BJ (cell line): ENCODE measurements around the gene GNG4. TPM values are rescaled to one million over a fixed set of nuclear protein-coding genes. Genes with fewer than 3 reads are reported as not detected.

Source experiments
- CTCF ChIA-PET: fragments of 350-600 bp; formaldehyde crosslinking; extraction: SDS; loops from one replicate; lab custom pipeline; 2021; ENCODE audit warnings: antibody characterized with exemption, inconsistent platforms; lab: Yijun Ruan, JAX
- POLR2A ChIA-PET: fragments of 300-600 bp; sonication (Branson Sonifier 250); formaldehyde crosslinking; extraction: SDS; loops from one replicate; lab custom pipeline; 2021; ENCODE audit warnings: antibody characterized with exemption; lab: Charles Lee
- DNase-seq: peaks from one replicate; pipeline ENCODE4 v3.0.0-alpha.2; 2011; ENCODE audit warnings: low read depth
- H3K27me3 ChIP-seq: 2 replicates; pipeline ENCODE4 v1.6.0; 2011; ENCODE audit warnings: low read length; ENCODE audit not compliant: control insufficient read depth, insufficient read depth
- H3K36me3 ChIP-seq: 2 replicates; pipeline ENCODE4 v1.5.1; 2011; ENCODE audit warnings: low read length; ENCODE audit not compliant: control insufficient read depth, insufficient read depth
- H3K4me3 ChIP-seq: 2 replicates; pipeline ENCODE4 v1.5.1; 2011; ENCODE audit warnings: low read depth, mild to moderate bottlenecking, control low read depth, low read length
- polyA plus RNA-seq: library from polyadenylated mRNA; depleted of rRNA; stranded (reverse); fragments of >200 nt; gene quantifications from 2 replicates; pipeline ENCODE4 v1.2.3, GENCODE V29; 2011
- TF ChIP-seq, protein P1 (sequence below): IDR thresholded peaks from 2 replicates; pipeline ENCODE4 v1.5.1; 2011; ENCODE audit warnings: low read depth, mild to moderate bottlenecking, control low read depth, inconsistent platforms, low read length, moderate library complexity; ENCODE audit not compliant: insufficient read depth

The GNG4 gene
- polyA plus RNA-seq, 1 experiment, result 0.09 TPM

DNA sequence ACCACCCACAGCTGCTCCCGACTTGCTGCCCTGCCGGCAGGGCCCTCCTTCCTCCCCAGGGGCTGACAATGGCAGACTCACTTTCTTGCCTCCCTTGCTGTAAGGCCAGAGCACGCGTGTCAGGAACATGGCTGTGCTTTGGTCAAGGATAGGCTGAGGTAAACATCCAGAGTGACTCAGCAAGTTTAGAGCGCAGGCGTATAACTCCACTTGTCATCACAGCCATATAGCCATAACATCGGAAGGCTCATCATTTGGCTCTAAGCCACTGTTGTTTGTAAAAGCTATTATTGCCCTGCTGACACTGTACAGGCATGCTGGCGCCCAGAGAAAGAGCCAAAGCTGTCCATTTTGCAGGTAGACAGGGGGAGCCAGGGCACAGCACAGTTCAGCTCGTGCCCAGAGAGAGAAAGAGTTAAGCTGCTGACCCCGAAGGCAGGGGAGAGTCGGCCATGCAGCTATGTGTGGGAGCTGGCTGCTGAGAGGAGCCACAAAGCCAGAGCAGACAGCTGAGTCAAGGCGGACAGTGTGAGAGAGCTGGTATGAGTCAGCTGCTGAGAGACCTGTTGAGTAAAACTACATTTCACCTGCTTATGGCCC lies 60.6 kb downstream of the GNG4 start:
- Histone ChIP-seq H3K4me3 (no peak overlapping the region), H3K27me3 (peaks cover 8% of the 10 kb centered on the region), H3K36me3 (no peaks in the 10 kb centered on the region)
- ChIA-PET CTCF (interaction anchor here (1.6 to 1.9 kb wide), 2 partner anchors 9 to 11 kb away, joined by 4 to 7 read pairs; no protein-coding TSS in a partner anchor), POLR2A (no interaction called here)
- TF ChIP-seq, protein P1, sequence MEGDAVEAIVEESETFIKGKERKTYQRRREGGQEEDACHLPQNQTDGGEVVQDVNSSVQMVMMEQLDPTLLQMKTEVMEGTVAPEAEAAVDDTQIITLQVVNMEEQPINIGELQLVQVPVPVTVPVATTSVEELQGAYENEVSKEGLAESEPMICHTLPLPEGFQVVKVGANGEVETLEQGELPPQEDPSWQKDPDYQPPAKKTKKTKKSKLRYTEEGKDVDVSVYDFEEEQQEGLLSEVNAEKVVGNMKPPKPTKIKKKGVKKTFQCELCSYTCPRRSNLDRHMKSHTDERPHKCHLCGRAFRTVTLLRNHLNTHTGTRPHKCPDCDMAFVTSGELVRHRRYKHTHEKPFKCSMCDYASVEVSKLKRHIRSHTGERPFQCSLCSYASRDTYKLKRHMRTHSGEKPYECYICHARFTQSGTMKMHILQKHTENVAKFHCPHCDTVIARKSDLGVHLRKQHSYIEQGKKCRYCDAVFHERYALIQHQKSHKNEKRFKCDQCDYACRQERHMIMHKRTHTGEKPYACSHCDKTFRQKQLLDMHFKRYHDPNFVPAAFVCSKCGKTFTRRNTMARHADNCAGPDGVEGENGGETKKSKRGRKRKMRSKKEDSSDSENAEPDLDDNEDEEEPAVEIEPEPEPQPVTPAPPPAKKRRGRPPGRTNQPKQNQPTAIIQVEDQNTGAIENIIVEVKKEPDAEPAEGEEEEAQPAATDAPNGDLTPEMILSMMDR, result no peak
- no peak for DNase-seq

DNA sequence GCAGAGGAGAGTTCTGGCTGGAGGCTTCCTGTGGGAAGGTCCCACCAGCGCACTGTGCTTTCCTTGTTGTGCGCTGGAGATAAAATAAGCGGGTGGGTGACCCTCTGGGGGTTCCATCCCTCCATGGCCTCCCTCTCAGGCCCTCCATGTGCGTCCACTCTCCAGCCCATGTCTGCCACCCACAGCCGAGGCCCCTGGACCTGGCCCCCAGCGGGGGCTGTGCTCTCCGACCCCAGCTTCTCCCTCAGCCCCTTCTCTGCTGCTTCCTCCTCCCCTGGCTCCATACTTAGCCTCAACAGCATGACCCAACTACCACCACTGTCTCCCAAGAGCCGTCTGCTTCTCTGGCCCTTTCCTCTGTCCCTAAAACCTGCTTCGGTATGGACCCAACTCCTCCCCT lies 61.4 kb downstream of the GNG4 start:
- TF ChIP-seq, protein P1, result no peak
- CTCF ChIA-PET, result interaction anchor here (1.9 kb wide), 1 partner anchor 10 kb away, joined by 7 read pairs; no protein-coding TSS in a partner anchor
- no peaks in the 10 kb centered on the region for H3K36me3 ChIP-seq
- H3K4me3 ChIP-seq, result no peak overlapping the region
- no peak for DNase-seq
- POLR2A ChIA-PET, result no interaction called here
- H3K27me3 ChIP-seq, result peaks cover 13% of the 10 kb centered on the region

DNA sequence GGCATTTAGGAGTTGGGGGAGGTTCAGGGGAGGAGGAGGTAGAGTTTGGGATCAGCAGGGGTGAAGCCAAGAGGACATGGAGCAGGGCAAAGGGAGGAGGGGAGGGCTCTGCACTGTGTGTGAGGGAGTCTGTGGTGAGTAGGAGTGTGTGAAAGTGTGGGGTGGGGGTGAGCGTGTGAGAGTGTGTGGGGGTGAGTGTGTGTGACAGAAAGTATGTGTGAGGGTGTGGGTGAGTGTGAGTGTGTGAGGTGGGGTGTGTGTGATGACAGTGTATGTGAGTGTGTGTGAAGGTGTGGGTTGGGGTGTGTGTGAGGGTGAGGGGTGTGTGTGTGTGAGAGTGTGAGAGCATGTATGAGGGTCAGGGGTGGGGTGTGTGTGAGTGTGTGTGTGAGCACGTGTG lies 62.6 kb downstream of the GNG4 start:
- Histone ChIP-seq H3K36me3 (no peaks in the 10 kb centered on the region), H3K27me3 (peaks cover 17% of the 10 kb centered on the region), H3K4me3 (no peak overlapping the region)
- no peak for DNase-seq
- CTCF ChIA-PET, result no interaction called here
- TF ChIP-seq, protein P1, result no peak
- POLR2A ChIA-PET, result no interaction called here

DNA sequence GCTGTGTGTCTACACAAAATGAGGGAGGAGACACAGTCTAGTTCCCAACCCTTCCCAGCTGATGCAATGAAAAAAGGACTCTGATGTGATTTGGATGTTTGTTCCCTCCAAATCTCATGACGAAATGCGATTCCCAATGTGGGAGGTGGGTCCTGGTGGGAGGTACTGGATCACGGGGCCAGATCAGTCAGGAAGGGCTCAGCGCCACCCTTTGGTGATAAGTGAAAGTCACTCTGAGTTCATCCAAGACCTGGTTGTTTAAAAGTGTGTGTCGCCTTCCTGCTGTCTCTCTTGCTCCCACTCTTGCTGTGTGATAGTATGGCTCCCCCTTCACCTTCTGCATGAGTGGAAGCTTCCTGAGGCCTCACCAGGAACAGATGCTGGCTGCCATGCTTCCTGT lies 63.2 kb downstream of the GNG4 start:
- H3K4me3 ChIP-seq, result no peak overlapping the region
- H3K36me3 ChIP-seq, result no peaks in the 10 kb centered on the region
- CTCF ChIA-PET, result no interaction called here
- no peak for DNase-seq
- peaks cover 17% of the 10 kb centered on the region for H3K27me3 ChIP-seq
- POLR2A ChIA-PET, result no interaction called here
- TF ChIP-seq, protein P1, result no peak

DNA sequence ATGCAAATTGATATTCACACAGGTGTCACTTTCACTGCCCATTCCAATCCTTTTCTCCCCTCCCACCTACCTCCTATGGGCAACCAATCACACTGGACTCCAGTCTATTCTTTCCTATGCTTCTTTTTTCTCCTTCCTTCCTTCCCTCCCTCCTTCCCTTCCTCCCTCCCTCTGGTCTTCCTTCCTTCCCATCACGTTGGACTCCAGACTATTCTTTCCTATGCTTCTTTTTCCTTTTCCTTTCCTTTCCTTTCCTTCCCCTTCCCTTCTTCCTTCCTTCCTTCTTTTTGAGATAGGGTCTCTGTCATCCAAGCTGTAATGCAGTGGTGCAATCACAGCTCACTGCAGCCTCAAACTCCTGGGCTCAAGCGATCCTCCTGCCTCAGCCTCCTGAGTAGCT lies 64.6 kb downstream of the GNG4 start:
- no peak for DNase-seq
- CTCF ChIA-PET, result no interaction called here
- Histone ChIP-seq H3K4me3 (no peak overlapping the region), H3K36me3 (no peaks in the 10 kb centered on the region), H3K27me3 (peaks cover 14% of the 10 kb centered on the region)
- POLR2A ChIA-PET, result no interaction called here
- TF ChIP-seq, protein P1, result no peak
